IPS-NIHi11 (cell line): ENCODE results near the gene AKR1C4.
"Not testable (repeated sequence)": the region's sequence is repeated elsewhere in the genome, so short reads cannot be mapped to it uniquely, and the experiment has no call there.

Experiments
- DNase-seq: peaks from one replicate; pipeline ENCODE4 v3.0.0; 2012; ENCODE audit warnings: mixed read lengths, low spot score

The AKR1C4 gene

GRCh38 chr10:5206799-5207198 lies 10.2 kb downstream of the AKR1C4 start:
- DNase-seq = no peak

- DNase-seq = not testable (repeated sequence)
These were observed 13.1 kb downstream of the AKR1C4 start for GRCh38 chr10:5209776-5210175.

GRCh38 chr10:5210261-5210660 lies 13.6 kb downstream of the AKR1C4 start:
- DNase-seq = not testable (repeated sequence)

- no peak for DNase-seq
These were observed 15.3 kb downstream of the AKR1C4 start for GRCh38 chr10:5211696-5212536.

GRCh38 chr10:5216801-5217200 lies 20.2 kb downstream of the AKR1C4 start:
- DNase-seq = no peak

- DNase-seq = no peak
These were observed 22.6 kb downstream of the AKR1C4 start for GRCh38 chr10:5219262-5219661.

- not testable (repeated sequence) for DNase-seq
These were observed 26.3 kb downstream of the AKR1C4 start for GRCh38 chr10:5222942-5223341.

- DNase-seq = no peak
These were observed 32.4 kb downstream of the AKR1C4 start for GRCh38 chr10:5229019-5229418.

- DNase-seq = no peak
These were observed 36.7 kb downstream of the AKR1C4 start for GRCh38 chr10:5233324-5233723.

GRCh38 chr10:5234106-5234860 lies 37.6 kb downstream of the AKR1C4 start:
- DNase-seq = no peak

- DNase-seq = not testable (repeated sequence)
These were observed 40.9 kb downstream of the AKR1C4 start for GRCh38 chr10:5237541-5237940.

GRCh38 chr10:5242585-5242984 lies 45.9 kb downstream of the AKR1C4 start:
- DNase-seq = no peak

GRCh38 chr10:5243521-5243987 lies 46.9 kb downstream of the AKR1C4 start:
- DNase-seq = no peak

- DNase-seq = peak; percentile 49
These were observed 55.8 kb downstream of the AKR1C4 start for GRCh38 chr10:5252177-5253037.

- no peak for DNase-seq
These were observed 57.9 kb downstream of the AKR1C4 start for GRCh38 chr10:5254488-5254887.

GRCh38 chr10:5257768-5258167 lies 61.1 kb downstream of the AKR1C4 start:
- not testable (repeated sequence) for DNase-seq

- no peak for DNase-seq
These were observed 62.7 kb downstream of the AKR1C4 start for GRCh38 chr10:5259132-5259951.

- DNase-seq = no peak
These were observed 63.4 kb downstream of the AKR1C4 start for GRCh38 chr10:5259952-5260578.

- DNase-seq = no peak
These were observed 64.2 kb downstream of the AKR1C4 start for GRCh38 chr10:5260828-5261227.

GRCh38 chr10:5265139-5265538 lies 68.5 kb downstream of the AKR1C4 start:
- no peak for DNase-seq

- no peak for DNase-seq
These were observed 69.7 kb downstream of the AKR1C4 start for GRCh38 chr10:5266351-5266750.
